ENCODE results near the gene TMEM175. TPM values are rescaled to one million over a fixed set of nuclear protein-coding genes. Genes with fewer than 3 reads are reported as not detected.
"Not testable (repeated sequence)": the region's sequence is repeated elsewhere in the genome, so short reads cannot be mapped to it uniquely, and the experiment has no call there.

Gene TMEM175
- total RNA-seq, 1 donor from 2014 or later, result 7.6 TPM

GRCh38 chr4:988726-989721 lies 56.8 kb downstream of the TMEM175 start:
- no peak for DNase-seq (ENCODE audit: low read depth, low spot score)

GRCh38 chr4:989722-990471 lies 57.6 kb downstream of the TMEM175 start:
- no peak for DNase-seq (ENCODE audit: low read depth, low spot score)

DNA sequence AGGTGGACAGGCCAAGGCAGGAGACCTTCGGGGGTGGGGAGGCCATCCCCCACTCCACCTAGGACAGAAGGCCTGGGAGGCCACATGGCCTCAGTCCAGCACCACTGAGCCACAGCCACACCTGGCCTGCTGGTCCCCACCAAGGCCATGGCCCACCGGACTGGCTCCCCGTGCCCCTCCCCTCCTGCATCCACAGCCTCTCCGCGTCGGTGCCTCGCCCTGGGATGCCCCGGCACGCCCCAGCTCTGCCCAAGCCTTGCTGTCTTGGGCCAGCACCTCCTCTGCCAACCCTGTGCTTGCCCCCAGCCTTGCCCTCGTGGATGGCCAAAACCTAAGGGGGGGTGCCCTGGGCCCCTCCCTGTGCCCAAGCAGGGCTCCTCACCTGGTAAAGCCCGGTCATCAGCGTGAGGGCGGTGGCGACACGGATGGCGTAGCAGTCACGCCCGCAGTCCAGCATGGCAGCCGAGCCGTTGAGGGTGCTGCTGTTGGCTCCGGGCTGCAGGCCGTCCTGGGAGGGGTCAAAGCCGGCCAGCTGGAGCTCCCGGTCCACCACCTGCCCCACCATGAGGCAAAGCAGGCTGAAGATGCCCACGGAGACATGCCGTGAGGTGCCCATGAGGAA lies 58.6 kb downstream of the TMEM175 start:
- DNase-seq (ENCODE audit: low read depth, low spot score), result no peak

- DNase-seq (ENCODE audit: low read depth, low spot score), result no peak
These were observed 59.4 kb downstream of the TMEM175 start for GRCh38 chr4:991451-992296.

GRCh38 chr4:992297-993110 lies 60.2 kb downstream of the TMEM175 start:
- DNase-seq (ENCODE audit: low read depth, low spot score), result no peak

GRCh38 chr4:993111-994029 lies 61.1 kb downstream of the TMEM175 start, which contains the start of gene SLC26A1:
Gene SLC26A1, minus strand, starts transcription at chr4:993404. Its CDS starts 1,701 bp downstream, at chr4:991703.
- no peak for DNase-seq (ENCODE audit: low read depth, low spot score)

- DNase-seq (ENCODE audit: low read depth, low spot score), result no peak
These were observed 63.2 kb downstream of the TMEM175 start for GRCh38 chr4:995311-996026.

- DNase-seq (ENCODE audit: low read depth, low spot score), result no peak
These were observed 64.1 kb downstream of the TMEM175 start for GRCh38 chr4:996030-996996.

DNA sequence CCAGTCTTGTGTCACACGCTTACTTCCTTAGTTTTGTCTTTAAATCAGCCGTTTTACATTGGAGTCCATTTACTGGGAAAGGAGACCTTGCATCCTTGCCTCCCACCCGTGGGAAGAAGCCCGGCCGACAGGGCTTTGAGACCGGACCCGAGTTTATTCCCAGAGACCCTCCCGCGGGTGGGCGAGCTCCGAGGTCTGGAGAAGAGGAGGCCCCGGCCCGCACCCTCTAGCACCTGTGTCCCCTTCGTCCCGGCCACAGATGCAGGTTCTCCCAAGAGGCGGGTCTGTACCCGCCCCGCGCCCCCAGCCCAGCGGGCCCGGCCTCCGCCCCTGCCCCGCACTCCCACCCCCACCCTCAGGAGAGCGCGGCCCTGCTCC lies 64.7 kb downstream of the TMEM175 start:
- no peak for DNase-seq (ENCODE audit: low read depth, low spot score)

DNA sequence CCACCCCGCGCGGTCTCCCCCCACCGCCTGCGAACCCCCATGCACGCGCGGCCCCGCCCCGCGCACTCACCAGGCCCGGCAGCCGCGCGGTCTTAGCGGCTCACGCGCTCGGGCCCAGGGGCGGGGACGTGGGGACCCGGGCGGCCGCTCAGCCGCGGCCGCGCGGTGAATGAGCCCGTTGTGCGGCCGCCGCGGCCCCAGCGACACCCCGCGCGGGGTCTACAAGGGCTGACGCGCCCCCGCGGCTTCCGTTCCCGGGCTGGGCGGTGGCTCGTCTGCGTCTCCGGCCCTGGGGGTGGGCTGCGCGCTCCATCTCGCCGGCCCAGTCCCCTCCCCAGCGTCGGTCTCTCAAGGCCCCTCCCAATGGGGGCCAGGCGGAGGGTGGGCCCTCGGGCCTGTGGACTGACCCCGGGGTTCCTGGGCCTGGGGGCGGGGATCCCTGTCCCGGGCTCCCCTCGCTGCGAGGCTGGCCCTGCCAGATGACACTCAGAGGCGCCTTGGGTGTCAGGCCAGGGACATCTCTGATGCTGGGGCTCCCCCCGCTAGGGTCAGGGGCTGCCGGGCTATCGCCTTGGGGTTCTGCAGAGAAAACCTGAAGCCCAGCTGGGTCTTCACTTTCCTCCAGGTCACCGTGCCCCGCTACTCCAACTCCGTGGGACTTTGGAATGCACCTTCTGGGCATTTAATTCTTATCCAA lies 65.3 kb downstream of the TMEM175 start:
- no peak for DNase-seq (ENCODE audit: low read depth, low spot score)

DNA sequence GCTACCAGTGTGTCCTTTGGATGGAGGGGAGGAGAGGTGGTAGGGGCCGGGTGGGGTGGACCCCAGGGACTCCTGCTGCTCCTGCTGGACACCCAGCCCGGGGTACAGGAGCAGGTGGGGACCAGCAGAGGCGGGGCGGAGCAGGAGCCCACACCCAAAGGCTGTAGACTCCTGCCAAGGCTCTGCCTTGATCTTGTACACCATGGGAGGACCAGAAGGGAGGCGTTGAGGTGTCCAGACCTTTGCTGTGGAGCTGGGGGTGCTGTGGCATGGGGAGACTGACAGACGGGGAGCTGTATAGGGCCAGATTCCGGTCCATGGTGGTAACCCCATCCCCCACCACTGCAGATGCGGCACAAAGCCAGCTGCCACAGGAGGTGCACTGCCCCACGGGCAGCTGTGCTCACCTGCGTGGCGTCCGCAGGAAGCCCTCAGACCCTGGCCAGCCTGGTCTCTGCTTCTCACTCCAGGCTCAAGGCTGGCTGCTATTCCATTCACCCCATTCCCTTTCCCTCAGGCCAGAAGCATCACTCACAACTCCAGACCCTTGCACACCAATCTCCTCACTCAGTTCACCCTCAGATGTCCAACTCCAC lies 65.9 kb downstream of the TMEM175 start:
- DNase-seq (ENCODE audit: low read depth, low spot score), result no peak

DNA sequence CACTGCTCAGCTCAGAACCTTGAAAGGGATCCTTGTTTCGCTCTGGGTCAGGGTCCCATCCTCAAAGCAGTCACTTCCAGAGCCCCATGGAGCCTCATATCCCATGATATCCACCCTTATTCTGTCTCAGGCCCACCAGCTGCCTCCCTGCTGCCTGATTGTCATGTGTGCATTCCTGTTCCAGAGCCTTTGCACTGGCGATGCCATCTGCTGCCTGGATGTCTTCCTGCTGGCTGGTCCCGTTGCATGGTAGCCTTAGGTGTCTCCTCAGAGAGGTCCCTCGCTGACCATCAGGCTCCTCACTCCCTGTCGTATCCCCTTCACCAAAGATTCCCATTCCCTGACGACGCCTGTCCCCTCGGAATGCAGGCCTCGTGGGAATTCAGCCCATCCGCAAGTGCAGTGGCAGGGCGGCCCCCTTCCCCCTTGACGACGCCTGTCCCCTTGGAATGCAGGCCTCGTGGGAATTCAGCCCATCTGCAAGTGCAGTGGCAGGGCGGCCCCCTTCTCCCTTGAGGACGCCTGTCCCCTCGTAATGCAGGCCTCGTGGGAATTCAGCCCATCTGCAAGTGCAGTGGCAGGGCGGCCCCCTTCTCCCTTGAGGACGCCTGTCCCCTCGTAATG lies 67.1 kb downstream of the TMEM175 start:
- not testable (repeated sequence) for DNase-seq (ENCODE audit: low read depth, low spot score)

DNA sequence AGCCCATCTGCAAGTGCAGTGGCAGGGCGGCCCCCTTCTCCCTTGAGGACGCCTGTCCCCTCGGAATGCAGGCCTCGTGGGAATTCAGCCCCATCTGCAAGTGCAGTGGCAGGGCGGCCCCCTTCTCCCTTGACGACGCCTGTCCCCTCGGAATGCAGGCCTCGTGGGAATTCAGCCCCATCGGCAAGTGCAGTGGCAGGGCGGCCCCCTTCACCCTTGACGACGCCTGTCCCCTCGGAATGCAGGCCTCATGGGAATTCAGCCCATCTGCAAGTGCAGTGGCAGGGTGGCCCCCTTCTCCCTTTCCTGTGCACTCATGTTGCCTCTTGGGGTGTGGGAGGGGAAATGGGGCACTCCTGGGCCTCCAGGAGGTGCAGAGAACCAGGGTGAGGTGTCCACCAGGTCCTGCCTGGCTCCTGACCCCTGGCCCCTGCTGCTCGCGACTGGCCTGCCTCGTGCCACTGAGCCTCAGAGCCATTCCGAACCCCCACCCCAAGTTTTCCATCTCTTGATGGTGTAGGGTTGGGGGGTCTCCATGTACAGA lies 67.7 kb downstream of the TMEM175 start:
- no peak for DNase-seq (ENCODE audit: low read depth, low spot score)

GRCh38 chr4:1000686-1001260 lies 68.5 kb downstream of the TMEM175 start:
- DNase-seq (ENCODE audit: low read depth, low spot score), result no peak

GRCh38 chr4:1001561-1002130 lies 69.4 kb downstream of the TMEM175 start:
- no peak for DNase-seq (ENCODE audit: low read depth, low spot score)
